Gastroesophageal sphincter (tissue), 4 donors: ENCODE data around the gene LDLRAD3. TPM values are rescaled to one million over a fixed set of nuclear protein-coding genes. Genes with fewer than 3 reads are reported as not detected.

Experiments used
- ATAC-seq: fragments of 150-250 bp; one replicate; pipeline ENCODE4 v1.9.1; 2016; ENCODE audit warnings: mild to moderate bottlenecking, moderate library complexity
- H3K27ac ChIP-seq, 4 donors: fragments of 200-600 bp; sonication (generic) in 3 of 4; 1 replicate in 3 of 4; 2 replicates in 1 of 4; pipeline ENCODE4 v1.5.1; 2016 to 2019
- H3K27me3 ChIP-seq: fragments of 200-600 bp; sonication (generic); one replicate; pipeline ENCODE4 v1.5.1; 2019
- H3K36me3 ChIP-seq, 2 donors: fragments of 200-600 bp; sonication (generic); one replicate each; pipeline ENCODE4 v1.5.1; 2019; ENCODE audit warnings: control low read depth in 1 of 2
- H3K4me1 ChIP-seq, 3 donors: fragments of 200-600 bp; sonication (generic); 1 replicate in 2 of 3; 2 replicates in 1 of 3; pipeline ENCODE4 v1.5.1; 2016 to 2019; ENCODE audit warnings: control low read depth in 2 of 3
- H3K4me3 ChIP-seq, 2 donors: fragments of 200-600 bp; sonication (generic); one replicate each; pipeline ENCODE4 v1.5.1; 2019; ENCODE audit warnings: mild to moderate bottlenecking in 1 of 2, moderate library complexity in 1 of 2
- H3K9me3 ChIP-seq, 3 donors: fragments of 200-600 bp; sonication (generic); one replicate each; pipeline ENCODE4 v1.5.1; 2017 to 2019; ENCODE audit warnings: control low read depth in 2 of 3
- CTCF ChIP-seq, 4 experiments: fragments of 200-600 bp in 2 of 4; fragments of 450-650 bp in 2 of 4; sonication (generic) in 1 of 4; IDR thresholded peaks; one replicate each; pipeline ENCODE4 v1.5.1; 2017 to 2019; ENCODE audit warnings: antibody characterized with exemption in 4 of 4, mild to moderate bottlenecking in 2 of 4, moderate library complexity in 2 of 4
- EP300 ChIP-seq: sonication (generic); formaldehyde crosslinking; IDR thresholded peaks from one replicate; pipeline ENCODE4 v1.6.1; 2017; ENCODE audit warnings: antibody characterized with exemption, mild to moderate bottlenecking
- POLR2A ChIP-seq, 2 donors: fragments of 450-650 bp; IDR thresholded peaks; one replicate each; pipeline ENCODE4 v1.6.1; 2017; ENCODE audit warnings: antibody characterized with exemption in 2 of 2, mild to moderate bottlenecking in 2 of 2, moderate library complexity in 1 of 2
- POLR2AphosphoS5 ChIP-seq: sonication (generic); formaldehyde crosslinking; IDR thresholded peaks from one replicate; pipeline ENCODE4 v1.6.1; 2017; ENCODE audit warnings: antibody characterized with exemption
- WGBS, 2 donors: methylation state at CpG; one replicate each; pipeline ENCODE4 v1.1.5; 2018; ENCODE audit warnings: low coverage in 1 of 2; 5-methylcytosine and 5-hydroxymethylcytosine counted together
- total RNA-seq, 4 donors: library from RNA; depleted of rRNA; stranded (reverse); fragments of >200 nt; gene quantifications; one replicate each; pipeline ENCODE4 v1.1.0, GENCODE V29; 2016

The LDLRAD3 gene
- total RNA-seq, 4 donors from 2014 or later: 4.0 to 8.9 (median 7.2) TPM

- no peaks in the 10 kb centered on the region for H3K9me3 ChIP-seq
- no peak for ATAC-seq
- no peaks in the 10 kb centered on the region for H3K36me3 ChIP-seq
- 71 to 94% methylated on average over 2 to 4 of the region's 5 CpGs for WGBS, 2 donors
- no peak overlapping the region for H3K4me3 ChIP-seq
- H3K27me3 ChIP-seq: peaks cover 13% of the 10 kb centered on the region
- TF ChIP-seq CTCF (IDR thresholded peaks at IDR 0.05): no peak
- no peak for TF ChIP-seq EP300
- TF ChIP-seq POLR2AphosphoS5: no peak
- no peak for TF ChIP-seq POLR2A (IDR thresholded peaks at IDR 0.05)
- H3K4me1 ChIP-seq: no peaks in the 10 kb centered on the region
- no peak overlapping the region for H3K27ac ChIP-seq
Observed at GRCh38 chr11:36264973-36265344, 321.1 kb downstream of the LDLRAD3 start.

GRCh38 chr11:36265793-36266628 is 322.1 kb downstream of the LDLRAD3 start:
- 13 to 28% methylated on average over 2 to 9 of the region's 13 CpGs for WGBS, 2 donors
- ATAC-seq: peak; percentile 24
- TF ChIP-seq POLR2A (IDR thresholded peaks at IDR 0.05) (no peak), POLR2AphosphoS5 (no peak), EP300 (no peak), CTCF (IDR thresholded peaks at IDR 0.05) (peak; percentile 40 to 81 (median 72))
- no peak overlapping the region for H3K27ac ChIP-seq
- H3K9me3 ChIP-seq: no peaks in the 10 kb centered on the region
- peaks cover 6% of the 10 kb centered on the region for H3K27me3 ChIP-seq
- H3K36me3 ChIP-seq: peaks cover 0 to 9% of the 10 kb centered on the region in 2 donors
- H3K4me3 ChIP-seq: no peak overlapping the region
- no peaks in the 10 kb centered on the region for H3K4me1 ChIP-seq

- TF ChIP-seq POLR2AphosphoS5: no peak
- no peak for TF ChIP-seq CTCF (IDR thresholded peaks at IDR 0.05)
- TF ChIP-seq EP300: no peak
- no peak for TF ChIP-seq POLR2A (IDR thresholded peaks at IDR 0.05)
- ATAC-seq: no peak
Observed at GRCh38 chr11:36266767-36267166, 322.9 kb downstream of the LDLRAD3 start.

GRCh38 chr11:36268337-36268985 is 324.6 kb downstream of the LDLRAD3 start:
- Histone ChIP-seq H3K27ac (no peak overlapping the region), H3K36me3 (peaks cover 0 to 34% of the 10 kb centered on the region in 2 donors), H3K27me3 (no peaks in the 10 kb centered on the region), H3K9me3 (peaks cover 0 to 9% (median 0%) of the 10 kb centered on the region in 3 donors), H3K4me1 (no peaks in the 10 kb centered on the region), H3K4me3 (no peak overlapping the region)
- no peak for TF ChIP-seq EP300
- no peak for TF ChIP-seq CTCF (IDR thresholded peaks at IDR 0.05)
- TF ChIP-seq POLR2AphosphoS5: no peak
- no peak for TF ChIP-seq POLR2A (IDR thresholded peaks at IDR 0.05)
- no peak for ATAC-seq
- 69 to 82% methylated on average over 7 to 8 of the region's 8 CpGs for WGBS, 2 donors

More at GRCh38 chr11:36266767-36267166, 322.9 kb downstream of the LDLRAD3 start:
- WGBS, 2 donors: 59 to 66% methylated on average over 5 of the region's 5 CpGs
- H3K4me1 ChIP-seq: no peaks in the 10 kb centered on the region
- H3K36me3 ChIP-seq: peaks cover 0 to 17% of the 10 kb centered on the region in 2 donors
- H3K9me3 ChIP-seq: no peaks in the 10 kb centered on the region
- no peak overlapping the region for H3K27ac ChIP-seq
- no peak overlapping the region for H3K4me3 ChIP-seq
- peaks cover 2% of the 10 kb centered on the region for H3K27me3 ChIP-seq
